ENCODE measurements around the gene RSF1.

DNA sequence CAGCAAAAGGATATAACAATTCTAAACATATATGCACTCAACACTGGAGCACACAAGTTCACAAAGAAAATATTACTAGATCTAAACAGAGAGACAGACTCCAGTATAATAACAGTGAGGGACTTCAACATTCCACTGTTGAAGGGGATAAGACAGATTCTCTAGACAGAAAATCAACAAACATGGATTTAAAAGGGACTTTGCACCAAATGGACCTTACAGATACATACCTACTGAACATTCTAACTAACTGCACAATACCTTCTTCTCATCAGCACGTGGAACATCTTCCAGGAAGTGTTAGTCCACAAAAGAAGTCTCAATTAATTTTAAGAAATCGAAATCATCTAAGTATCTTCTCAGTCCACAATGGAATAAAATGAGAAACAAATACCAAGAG, 26.6 kb downstream of the RSF1 start:
- TF ChIP-seq, protein P1, sequence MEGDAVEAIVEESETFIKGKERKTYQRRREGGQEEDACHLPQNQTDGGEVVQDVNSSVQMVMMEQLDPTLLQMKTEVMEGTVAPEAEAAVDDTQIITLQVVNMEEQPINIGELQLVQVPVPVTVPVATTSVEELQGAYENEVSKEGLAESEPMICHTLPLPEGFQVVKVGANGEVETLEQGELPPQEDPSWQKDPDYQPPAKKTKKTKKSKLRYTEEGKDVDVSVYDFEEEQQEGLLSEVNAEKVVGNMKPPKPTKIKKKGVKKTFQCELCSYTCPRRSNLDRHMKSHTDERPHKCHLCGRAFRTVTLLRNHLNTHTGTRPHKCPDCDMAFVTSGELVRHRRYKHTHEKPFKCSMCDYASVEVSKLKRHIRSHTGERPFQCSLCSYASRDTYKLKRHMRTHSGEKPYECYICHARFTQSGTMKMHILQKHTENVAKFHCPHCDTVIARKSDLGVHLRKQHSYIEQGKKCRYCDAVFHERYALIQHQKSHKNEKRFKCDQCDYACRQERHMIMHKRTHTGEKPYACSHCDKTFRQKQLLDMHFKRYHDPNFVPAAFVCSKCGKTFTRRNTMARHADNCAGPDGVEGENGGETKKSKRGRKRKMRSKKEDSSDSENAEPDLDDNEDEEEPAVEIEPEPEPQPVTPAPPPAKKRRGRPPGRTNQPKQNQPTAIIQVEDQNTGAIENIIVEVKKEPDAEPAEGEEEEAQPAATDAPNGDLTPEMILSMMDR (IDR thresholded peaks at IDR 0.05) = no peak
- no peak for TF ChIP-seq POLR2A (IDR thresholded peaks at IDR 0.05)

Data from Peyer's patch (tissue), 4 donors.